ENCODE data around the gene SUGCT.
"Not testable (repeated sequence)": the region's sequence is repeated elsewhere in the genome, so short reads cannot be mapped to it uniquely, and the experiment has no call there.

Gene SUGCT

GRCh38 chr7:40205992-40206391 is 71.2 kb downstream of the SUGCT start:
- no peak for DNase-seq

GRCh38 chr7:40211276-40212003 is 76.6 kb downstream of the SUGCT start:
- no peak for DNase-seq

GRCh38 chr7:40213291-40213690 is 78.5 kb downstream of the SUGCT start:
- DNase-seq = no peak

GRCh38 chr7:40213856-40214255 is 79.1 kb downstream of the SUGCT start:
- DNase-seq = no peak

GRCh38 chr7:40218612-40219011 is 83.8 kb downstream of the SUGCT start:
- not testable (repeated sequence) for DNase-seq

- DNase-seq = no peak
These were observed 85.1 kb downstream of the SUGCT start for GRCh38 chr7:40219917-40220316.

GRCh38 chr7:40220421-40220911 is 85.7 kb downstream of the SUGCT start:
- DNase-seq = no peak

GRCh38 chr7:40221836-40222235 is 87.0 kb downstream of the SUGCT start:
- no peak for DNase-seq

- no peak for DNase-seq
These were observed 88.8 kb downstream of the SUGCT start for GRCh38 chr7:40223451-40224127.

- DNase-seq = no peak
These were observed 95.3 kb downstream of the SUGCT start for GRCh38 chr7:40230101-40230500.

- no peak for DNase-seq
These were observed 97.0 kb downstream of the SUGCT start for GRCh38 chr7:40231796-40232195.

- peak in 2 of 6 experiments; percentile 5 to 6 for DNase-seq
These were observed 97.6 kb downstream of the SUGCT start for GRCh38 chr7:40232242-40232893.

GRCh38 chr7:40234046-40234445 is 99.2 kb downstream of the SUGCT start:
- peak in 1 of 6 experiments; percentile 2 for DNase-seq

GRCh38 chr7:40234666-40235065 is 99.9 kb downstream of the SUGCT start:
- no peak for DNase-seq

GRCh38 chr7:40237731-40238130 is 102.9 kb downstream of the SUGCT start:
- no peak for DNase-seq

- no peak for DNase-seq
These were observed 105.0 kb downstream of the SUGCT start for GRCh38 chr7:40239755-40240303.

GRCh38 chr7:40243076-40243475 is 108.3 kb downstream of the SUGCT start:
- no peak for DNase-seq

GRCh38 chr7:40244226-40244625 is 109.4 kb downstream of the SUGCT start:
- no peak for DNase-seq

- DNase-seq = no peak
These were observed 113.9 kb downstream of the SUGCT start for GRCh38 chr7:40248681-40249080.

GRCh38 chr7:40253444-40253843 is 118.6 kb downstream of the SUGCT start:
- not testable (repeated sequence) for DNase-seq

- DNase-seq = no peak
These were observed 129.1 kb downstream of the SUGCT start for GRCh38 chr7:40263752-40264390.

GRCh38 chr7:40267583-40267982 is 132.8 kb downstream of the SUGCT start:
- DNase-seq = no peak

- not testable (repeated sequence) for DNase-seq
These were observed 134.0 kb downstream of the SUGCT start for GRCh38 chr7:40268810-40269209.
